Endothelial cell of umbilical vein (primary cell): ENCODE data around the gene CD151. TPM values are rescaled to one million over a fixed set of nuclear protein-coding genes. Genes with fewer than 3 reads are reported as not detected.

Experiments used
- BruUV-seq: library from RNA; stranded (reverse); fragments of 400-500 nt; replicated peaks from 2 replicates; lab custom pipeline; 2021; lab: Mats Ljungman, UMichigan
- CTCF ChIA-PET: fragments of 300-600, 350-600 bp; sonication (Branson Sonifier 250); formaldehyde crosslinking; loops from one replicate; lab custom pipeline; 2021; ENCODE audit warnings: antibody characterized with exemption, inconsistent platforms; lab: Charles Lee
- POLR2A ChIA-PET: fragments of 300-600, 350-600 bp; sonication (Branson Sonifier 250); formaldehyde crosslinking; loops from one replicate; lab custom pipeline; 2021; ENCODE audit warnings: antibody characterized with exemption, inconsistent platforms; lab: Charles Lee
- DNase-seq: peaks from one replicate; pipeline ENCODE4 v3.0.0-alpha.2; 2011; ENCODE audit warnings: low read depth, low spot score
- FAIRE-seq: peaks from 2 replicates; lab custom pipeline; 2011; peaks lifted over from hg19 to GRCh38; lab: Jason Lieb, UNC
- H2AFZ ChIP-seq: 2 replicates; pipeline ENCODE4 v1.6.0; 2012; ENCODE audit warnings: low read depth, low read length, control low read depth, inconsistent platforms
- H3K27ac ChIP-seq: 2 replicates; pipeline ENCODE4 v1.5.1; 2011; ENCODE audit warnings: low read depth, mild to moderate bottlenecking, control low read depth, low read length, moderate library complexity; ENCODE audit not compliant: insufficient read depth
- H3K27me3 ChIP-seq, 2 experiments: 2 replicates each; pipeline versions ENCODE4 v1.6.0 to v1.6.1; 2011; ENCODE audit warnings: low read length in 2 of 2, mixed read lengths in 1 of 2; ENCODE audit not compliant: control insufficient read depth in 2 of 2, insufficient read depth in 2 of 2
- H3K36me3 ChIP-seq, 2 experiments: 2 replicates in 1 of 2; 3 replicates in 1 of 2; pipeline ENCODE4 v1.5.1; 2011; ENCODE audit warnings: low read length in 2 of 2, mild to moderate bottlenecking in 1 of 2, moderate library complexity in 1 of 2; ENCODE audit not compliant: control insufficient read depth in 2 of 2, insufficient read depth in 2 of 2; ENCODE audit errors: extremely low read depth in 1 of 2
- H3K4me1 ChIP-seq: 3 replicates; pipeline ENCODE4 v1.5.1; 2011; ENCODE audit warnings: mild to moderate bottlenecking, low read length; ENCODE audit not compliant: control insufficient read depth, insufficient read depth; ENCODE audit errors: extremely low read depth
- H3K4me2 ChIP-seq: 2 replicates; pipeline ENCODE4 v1.6.1; 2011; ENCODE audit warnings: low read length, control low read depth, mixed read lengths; ENCODE audit not compliant: insufficient read depth
- H3K4me3 ChIP-seq, 3 experiments: fragments of 200-600 bp in 1 of 3; sonication (generic), shearing (Covaris generic) in 1 of 3; replicated peaks in 1 of 3; 2 replicates each; pipeline ENCODE4 v1.5.1; 2011 to 2016; ENCODE audit warnings: control low read depth in 3 of 3, low read length in 3 of 3, mild to moderate bottlenecking in 2 of 3, inconsistent platforms in 1 of 3, low read depth in 1 of 3, moderate library complexity in 1 of 3; ENCODE audit not compliant: insufficient read depth in 1 of 3
- H3K79me2 ChIP-seq: 2 replicates; pipeline ENCODE4 v1.6.0; 2012; ENCODE audit warnings: low read length, inconsistent platforms; ENCODE audit not compliant: control insufficient read depth, insufficient read depth
- H3K9ac ChIP-seq: replicated peaks from 2 replicates; pipeline ENCODE3; 2011; ENCODE audit warnings: low read length, control low read depth; ENCODE audit not compliant: insufficient read depth; ENCODE audit errors: extremely low read depth
- H3K9me1 ChIP-seq: replicated peaks from 3 replicates; pipeline ENCODE4 v1.6.0; 2011; ENCODE audit warnings: mild to moderate bottlenecking, low read length; ENCODE audit not compliant: control insufficient read depth, insufficient read depth; ENCODE audit errors: extremely low read depth
- H3K9me3 ChIP-seq: replicated peaks from 2 replicates; pipeline ENCODE4 v1.5.1; 2012; ENCODE audit warnings: low read length, inconsistent platforms; ENCODE audit not compliant: control insufficient read depth, insufficient read depth
- H4K20me1 ChIP-seq: replicated peaks from 2 replicates; pipeline ENCODE3; 2011; ENCODE audit warnings: mild to moderate bottlenecking, low read length; ENCODE audit not compliant: control insufficient read depth, insufficient read depth; ENCODE audit errors: extremely low read depth
- EZH2 ChIP-seq: IDR thresholded peaks from 2 replicates; pipeline ENCODE4 v1.6.1; 2012; ENCODE audit warnings: borderline replicate concordance, low read depth, mild to moderate bottlenecking, moderate library complexity, low read length, inconsistent platforms; ENCODE audit not compliant: severe bottlenecking
- GATA2 ChIP-seq: IDR thresholded peaks from 2 replicates; pipeline ENCODE4 v1.7.0; 2011; ENCODE audit warnings: low read depth, mild to moderate bottlenecking, moderate library complexity, mixed read lengths, low read length; ENCODE audit not compliant: insufficient read length, insufficient read depth
- JUN ChIP-seq: IDR thresholded peaks from 2 replicates; pipeline ENCODE4 v1.6.1; 2011; ENCODE audit warnings: borderline replicate concordance, low read depth; ENCODE audit not compliant: insufficient read length, insufficient read depth
- MYC ChIP-seq: IDR thresholded peaks from one replicate; pipeline ENCODE4 v1.6.1; 2011; ENCODE audit warnings: mild to moderate bottlenecking, low read depth, low read length
- POLR2AphosphoS5 ChIP-seq: IDR thresholded peaks from 2 replicates; pipeline ENCODE4 v1.6.1; 2012; ENCODE audit warnings: low read depth, mild to moderate bottlenecking, control low read depth, low read length, moderate library complexity; ENCODE audit not compliant: insufficient read depth
- dilution Hi-C: fragments of 300-500 bp; cut with MboI; formaldehyde crosslinking; loops from one replicate; pipeline ENCODE4 v1.15.0; 2019; ENCODE audit warnings: low sequenced_read_pairs; ENCODE audit not compliant: extremely low pct_ligation_motif_present
- intact Hi-C: fragments of 100-400 bp; cut with micrococcal nuclease; formaldehyde crosslinking; loops from one replicate; pipeline ENCODE4 v1.10.0; 2022
- polyA plus RNA-seq, 4 experiments: library from polyadenylated mRNA; depleted of rRNA in 3 of 4; stranded (reverse) in 3 of 4; unstranded in 1 of 4; fragments of >200 nt; gene quantifications; 2 replicates each; pipeline versions ENCODE4 v1.2.1 to v1.2.3, GENCODE V29; 2011 to 2012; ENCODE audit warnings: missing spikeins in 1 of 4
- total RNA-seq: library from RNA; stranded (reverse); gene quantifications from 2 replicates; pipeline ENCODE4 v1.2.3, GENCODE V29; 2021
- TF ChIP-seq, protein P1 (sequence below): IDR thresholded peaks from 2 replicates; pipeline ENCODE4 v1.6.1; 2011; ENCODE audit not compliant: insufficient read depth, insufficient read length
- TF ChIP-seq, protein P2 (sequence below), 2 donors: IDR thresholded peaks; 1 replicate in 1 of 2; 2 replicates in 1 of 2; pipeline ENCODE4 v1.5.1; 2011; ENCODE audit warnings: low read length in 2 of 2, mild to moderate bottlenecking in 2 of 2, moderate library complexity in 2 of 2, control low read depth in 1 of 2, inconsistent platforms in 1 of 2, low read depth in 1 of 2; ENCODE audit not compliant: insufficient read depth in 1 of 2; ENCODE audit errors: extremely low read depth in 1 of 2

CD151 gene
- total and polyA plus RNA-seq, 2 donors (not counting 3 experiments of a cell fraction or from before 2014, with no cell fraction given): 515 to 1,090 TPM

- Histone ChIP-seq H4K20me1 (no peaks in the 10 kb centered on the region), H3K4me2 (no peak overlapping the region), H2AFZ (no peak overlapping the region), H3K27ac (no peak overlapping the region), H3K27me3 (no peaks in the 10 kb centered on the region), H3K4me3 (no peak overlapping the region), H3K36me3 (peaks cover 0 to 5% of the 10 kb centered on the region in 2 experiments), H3K9ac (no peak overlapping the region), H3K9me3 (no peaks in the 10 kb centered on the region), H3K9me1 (no peaks in the 10 kb centered on the region), H3K79me2 (no peaks in the 10 kb centered on the region), H3K4me1 (no peaks in the 10 kb centered on the region)
- POLR2A ChIA-PET: no interaction called here
- FAIRE-seq: no peak
- intact Hi-C loops (no loop called here), dilution Hi-C loops (no loop called here)
- no peak for DNase-seq
- CTCF ChIA-PET: interaction anchor here (1.0 to 2.5 kb wide), 4 partner anchors 13 to 181 kb away, joined by 3 to 7 read pairs (median 4); no protein-coding TSS in a partner anchor
- no TSS peak for BruUV-seq
- no peak for TF ChIP-seq MYC
Observed at GRCh38 chr11:869399-870126, 36.8 kb downstream of the CD151 start.

GRCh38 chr11:870127-870413 lies 37.3 kb downstream of the CD151 start:
- H3K27me3 ChIP-seq: no peaks in the 10 kb centered on the region
- FAIRE-seq (no peak), DNase-seq (no peak)
- TF ChIP-seq JUN (no peak), GATA2 (no peak), EZH2 (no peak), POLR2AphosphoS5 (no peak)
- TF ChIP-seq, protein P1, sequence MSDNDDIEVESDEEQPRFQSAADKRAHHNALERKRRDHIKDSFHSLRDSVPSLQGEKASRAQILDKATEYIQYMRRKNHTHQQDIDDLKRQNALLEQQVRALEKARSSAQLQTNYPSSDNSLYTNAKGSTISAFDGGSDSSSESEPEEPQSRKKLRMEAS: no peak
- TF ChIP-seq, protein P2, sequence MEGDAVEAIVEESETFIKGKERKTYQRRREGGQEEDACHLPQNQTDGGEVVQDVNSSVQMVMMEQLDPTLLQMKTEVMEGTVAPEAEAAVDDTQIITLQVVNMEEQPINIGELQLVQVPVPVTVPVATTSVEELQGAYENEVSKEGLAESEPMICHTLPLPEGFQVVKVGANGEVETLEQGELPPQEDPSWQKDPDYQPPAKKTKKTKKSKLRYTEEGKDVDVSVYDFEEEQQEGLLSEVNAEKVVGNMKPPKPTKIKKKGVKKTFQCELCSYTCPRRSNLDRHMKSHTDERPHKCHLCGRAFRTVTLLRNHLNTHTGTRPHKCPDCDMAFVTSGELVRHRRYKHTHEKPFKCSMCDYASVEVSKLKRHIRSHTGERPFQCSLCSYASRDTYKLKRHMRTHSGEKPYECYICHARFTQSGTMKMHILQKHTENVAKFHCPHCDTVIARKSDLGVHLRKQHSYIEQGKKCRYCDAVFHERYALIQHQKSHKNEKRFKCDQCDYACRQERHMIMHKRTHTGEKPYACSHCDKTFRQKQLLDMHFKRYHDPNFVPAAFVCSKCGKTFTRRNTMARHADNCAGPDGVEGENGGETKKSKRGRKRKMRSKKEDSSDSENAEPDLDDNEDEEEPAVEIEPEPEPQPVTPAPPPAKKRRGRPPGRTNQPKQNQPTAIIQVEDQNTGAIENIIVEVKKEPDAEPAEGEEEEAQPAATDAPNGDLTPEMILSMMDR (IDR thresholded peaks at IDR 0.05; ENCODE audit: extremely low read depth in 1 of 2, insufficient read depth in 1 of 2, low read depth in 1 of 2, low read length in 2 of 2): peak in 1 of 2 donors; percentile 29
- H3K4me2 ChIP-seq: no peak overlapping the region
- ChIA-PET POLR2A (no interaction called here), CTCF (interaction anchor here (1.0 to 2.5 kb wide), 4 partner anchors 14 to 181 kb away, joined by 3 to 7 read pairs (median 4); no protein-coding TSS in a partner anchor)
- no peak overlapping the region for H3K27ac ChIP-seq
- no peaks in the 10 kb centered on the region for H4K20me1 ChIP-seq
- intact Hi-C loops (no loop called here), dilution Hi-C loops (no loop called here)
- H3K4me3 ChIP-seq: no peak overlapping the region
- H3K36me3 ChIP-seq: peaks cover 0 to 5% of the 10 kb centered on the region in 2 experiments
- H3K4me1 ChIP-seq: no peaks in the 10 kb centered on the region
- no peak overlapping the region for H2AFZ ChIP-seq
- BruUV-seq: no TSS peak
- H3K9me3 ChIP-seq: no peaks in the 10 kb centered on the region
- H3K9ac ChIP-seq: no peak overlapping the region
- no peaks in the 10 kb centered on the region for H3K79me2 ChIP-seq
- no peaks in the 10 kb centered on the region for H3K9me1 ChIP-seq
